KMS-11 (cell line): ENCODE measurements around the gene XKR7.

Experiments
- H2AFZ ChIP-seq: fragments of 200-600 bp; sonication (generic); 2 replicates; pipeline ENCODE4 v1.6.1; 2016; ENCODE audit warnings: antibody characterized with exemption, mixed run types, low read depth
- H3K27ac ChIP-seq: fragments of 200-600 bp; sonication (generic); 2 replicates; pipeline ENCODE4 v1.6.1; 2016; ENCODE audit warnings: mild to moderate bottlenecking, mixed run types
- H3K27me3 ChIP-seq: fragments of 200-600 bp; sonication (generic); 2 replicates; pipeline ENCODE4 v1.6.1; 2017; ENCODE audit warnings: mild to moderate bottlenecking, low read depth, mixed run types, moderate library complexity; ENCODE audit not compliant: insufficient read depth
- H3K36me3 ChIP-seq: fragments of 200-600 bp; sonication (generic); 2 replicates; pipeline ENCODE4 v1.6.1; 2017; ENCODE audit warnings: mild to moderate bottlenecking, mixed run types; ENCODE audit not compliant: insufficient read depth
- H3K4me1 ChIP-seq: fragments of 200-600 bp; sonication (generic); 2 replicates; pipeline ENCODE4 v1.6.1; 2016; ENCODE audit warnings: mild to moderate bottlenecking, low read depth, mixed run types; ENCODE audit not compliant: poor library complexity, severe bottlenecking
- H3K4me2 ChIP-seq: fragments of 200-600 bp; sonication (generic); 2 replicates; pipeline ENCODE4 v1.7.0; 2016; ENCODE audit warnings: mild to moderate bottlenecking, mixed run types
- H3K4me3 ChIP-seq: fragments of 200-600 bp; sonication (generic); IDR thresholded peaks from 2 replicates; pipeline ENCODE4 v1.6.1; 2017; ENCODE audit warnings: low read depth, low read length, mixed read lengths; ENCODE audit not compliant: insufficient read depth
- H3K79me2 ChIP-seq: fragments of 200-600 bp; sonication (generic); 2 replicates; pipeline ENCODE4 v1.6.1; 2016; ENCODE audit warnings: low read depth, mixed run types; ENCODE audit not compliant: insufficient read depth
- H3K9ac ChIP-seq: fragments of 200-600 bp; sonication (generic); 2 replicates; pipeline ENCODE4 v1.6.1; 2016; ENCODE audit warnings: mild to moderate bottlenecking, mixed run types
- H4K20me1 ChIP-seq: fragments of 200-600 bp; sonication (generic); 2 replicates; pipeline ENCODE4 v1.6.1; 2016; ENCODE audit warnings: mild to moderate bottlenecking, mixed run types; ENCODE audit not compliant: insufficient read depth
- CTCF ChIP-seq: fragments of 200-600 bp; sonication (generic); conservative IDR thresholded peaks from 2 replicates; pipeline ENCODE4 v1.6.1; 2017; ENCODE audit warnings: low read depth, mild to moderate bottlenecking, antibody characterized with exemption, low read length, moderate library complexity, mixed read lengths

XKR7 gene

DNA sequence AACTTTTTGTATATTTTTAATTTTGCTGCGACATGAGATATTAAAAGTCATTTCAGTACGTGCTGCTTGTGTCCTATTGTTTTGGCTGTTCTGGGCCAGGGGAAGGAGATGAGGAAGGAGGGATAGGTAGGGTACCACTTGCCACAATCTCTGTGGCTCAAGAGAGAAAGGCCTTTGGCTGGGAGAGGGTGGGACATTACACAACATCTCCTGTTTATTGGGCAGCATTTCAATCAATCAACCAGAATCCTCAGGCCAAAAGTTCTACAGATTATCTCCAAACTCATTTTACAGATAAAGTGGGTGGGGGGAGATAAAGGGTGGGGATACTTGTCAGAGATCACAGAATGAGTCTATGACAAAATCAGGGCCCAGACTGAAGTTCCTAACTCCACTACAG, 35.4 kb downstream of the XKR7 start:
- no peak overlapping the region for H3K4me2 ChIP-seq
- no peaks in the 10 kb centered on the region for H3K4me1 ChIP-seq
- H3K27me3 ChIP-seq = peaks cover 30% of the 10 kb centered on the region
- no peak for TF ChIP-seq CTCF
- no peaks in the 10 kb centered on the region for H3K79me2 ChIP-seq
- no peak overlapping the region for H3K9ac ChIP-seq
- no peaks in the 10 kb centered on the region for H4K20me1 ChIP-seq
- H2AFZ ChIP-seq = no peak overlapping the region
- no peaks in the 10 kb centered on the region for H3K36me3 ChIP-seq
- H3K4me3 ChIP-seq = no peak overlapping the region
- H3K27ac ChIP-seq = no peak overlapping the region

GRCh38 chr20:32004963-32005362, 37.0 kb downstream of the XKR7 start:
- Histone ChIP-seq H3K27ac (no peak overlapping the region), H3K79me2 (no peaks in the 10 kb centered on the region), H3K4me3 (no peak overlapping the region), H3K9ac (no peak overlapping the region), H4K20me1 (no peaks in the 10 kb centered on the region), H3K4me1 (no peaks in the 10 kb centered on the region), H3K27me3 (peaks cover 34% of the 10 kb centered on the region), H3K36me3 (no peaks in the 10 kb centered on the region), H2AFZ (no peak overlapping the region), H3K4me2 (no peak overlapping the region)
- no peak for TF ChIP-seq CTCF

- no peaks in the 10 kb centered on the region for H3K4me1 ChIP-seq
- H3K27me3 ChIP-seq = peaks cover 36% of the 10 kb centered on the region
- no peaks in the 10 kb centered on the region for H4K20me1 ChIP-seq
- no peak overlapping the region for H3K27ac ChIP-seq
- H3K36me3 ChIP-seq = no peaks in the 10 kb centered on the region
- no peak overlapping the region for H3K9ac ChIP-seq
- no peak overlapping the region for H3K4me3 ChIP-seq
- no peak overlapping the region for H3K4me2 ChIP-seq
- no peak overlapping the region for H2AFZ ChIP-seq
- no peak for TF ChIP-seq CTCF
- no peaks in the 10 kb centered on the region for H3K79me2 ChIP-seq
These were observed 38.1 kb downstream of the XKR7 start for GRCh38 chr20:32006053-32006452.

- Histone ChIP-seq H3K27ac (no peak overlapping the region), H3K79me2 (no peaks in the 10 kb centered on the region), H3K27me3 (peaks cover 41% of the 10 kb centered on the region), H4K20me1 (no peaks in the 10 kb centered on the region), H3K4me3 (no peak overlapping the region), H2AFZ (no peak overlapping the region), H3K9ac (no peak overlapping the region), H3K4me1 (no peaks in the 10 kb centered on the region), H3K4me2 (no peak overlapping the region), H3K36me3 (no peaks in the 10 kb centered on the region)
- no peak for TF ChIP-seq CTCF
These were observed 39.2 kb downstream of the XKR7 start for GRCh38 chr20:32006841-32007786.
